AG09309 (cell line): ENCODE measurements around the gene CATSPERE.
"Not testable (repeated sequence)": the region's sequence is repeated elsewhere in the genome, so short reads cannot be mapped to it uniquely, and the experiment has no call there.

ENCODE experiments used
- DNase-seq: peaks from one replicate; pipeline ENCODE4 v3.0.0-alpha.2; 2010; ENCODE audit warnings: low read depth
- H3K4me3 ChIP-seq: 2 replicates; pipeline ENCODE4 v1.5.1; 2011; ENCODE audit warnings: mild to moderate bottlenecking, low read depth, low read length, moderate library complexity; ENCODE audit not compliant: control insufficient read depth
- CTCF ChIP-seq: IDR thresholded peaks from 2 replicates; pipeline ENCODE4 v1.5.1; 2011; ENCODE audit warnings: mild to moderate bottlenecking, low read depth, low read length, inconsistent platforms; ENCODE audit not compliant: insufficient read depth, control insufficient read depth; ENCODE audit errors: missing control alignments

The CATSPERE gene

GRCh38 chr1:244456586-244456985 is 4.5 kb upstream of the CATSPERE start:
- no peak for TF ChIP-seq CTCF
- no peak overlapping the region for H3K4me3 ChIP-seq
- DNase-seq, result no peak

- no peak for TF ChIP-seq CTCF
- H3K4me3 ChIP-seq, result no peak overlapping the region
- no peak for DNase-seq
These were observed 2.3 kb upstream of the CATSPERE start for GRCh38 chr1:244458781-244459180.

- no peak for TF ChIP-seq CTCF
- no peak for DNase-seq
- H3K4me3 ChIP-seq, result no peak overlapping the region
These were observed 876 bp upstream of the CATSPERE start for GRCh38 chr1:244460197-244460596.

- no peak overlapping the region for H3K4me3 ChIP-seq
- DNase-seq, result no peak
- no peak for TF ChIP-seq CTCF
These were observed 5.7 kb downstream of the CATSPERE start for GRCh38 chr1:244466724-244467123.

- TF ChIP-seq CTCF, result no peak
- DNase-seq, result no peak
- no peak overlapping the region for H3K4me3 ChIP-seq
These were observed 12.1 kb downstream of the CATSPERE start for GRCh38 chr1:244473059-244473605.

GRCh38 chr1:244484971-244485370 is 23.9 kb downstream of the CATSPERE start:
- DNase-seq, H3K4me3 ChIP-seq: not testable (repeated sequence)

- no peak overlapping the region for H3K4me3 ChIP-seq
- DNase-seq, result no peak
- no peak for TF ChIP-seq CTCF
These were observed 33.6 kb downstream of the CATSPERE start for GRCh38 chr1:244494653-244495052.

- no peak for DNase-seq
- TF ChIP-seq CTCF, result no peak
These were observed 35.1 kb downstream of the CATSPERE start for GRCh38 chr1:244496186-244496585.

More at GRCh38 chr1:244496186-244496585, 35.1 kb downstream of the CATSPERE start:
- H3K4me3 ChIP-seq, result no peak overlapping the region
